Gastroesophageal sphincter (tissue), 4 donors: ENCODE results near the gene WDR49. TPM values are rescaled to one million over a fixed set of nuclear protein-coding genes. Genes with fewer than 3 reads are reported as not detected.

Experiments used
- ATAC-seq: fragments of 150-250 bp; one replicate; pipeline ENCODE4 v1.9.1; 2016; ENCODE audit warnings: mild to moderate bottlenecking, moderate library complexity
- H3K27ac ChIP-seq, 4 donors: fragments of 200-600 bp; sonication (generic) in 3 of 4; 1 replicate in 3 of 4; 2 replicates in 1 of 4; pipeline ENCODE4 v1.5.1; 2016 to 2019
- H3K27me3 ChIP-seq: fragments of 200-600 bp; sonication (generic); one replicate; pipeline ENCODE4 v1.5.1; 2019
- H3K36me3 ChIP-seq, 2 donors: fragments of 200-600 bp; sonication (generic); one replicate each; pipeline ENCODE4 v1.5.1; 2019; ENCODE audit warnings: control low read depth in 1 of 2
- H3K4me1 ChIP-seq, 3 donors: fragments of 200-600 bp; sonication (generic); 1 replicate in 2 of 3; 2 replicates in 1 of 3; pipeline ENCODE4 v1.5.1; 2016 to 2019; ENCODE audit warnings: control low read depth in 2 of 3
- H3K4me3 ChIP-seq, 2 donors: fragments of 200-600 bp; sonication (generic); one replicate each; pipeline ENCODE4 v1.5.1; 2019; ENCODE audit warnings: mild to moderate bottlenecking in 1 of 2, moderate library complexity in 1 of 2
- H3K9me3 ChIP-seq, 3 donors: fragments of 200-600 bp; sonication (generic); one replicate each; pipeline ENCODE4 v1.5.1; 2017 to 2019; ENCODE audit warnings: control low read depth in 2 of 3
- EP300 ChIP-seq: sonication (generic); formaldehyde crosslinking; IDR thresholded peaks from one replicate; pipeline ENCODE4 v1.6.1; 2017; ENCODE audit warnings: antibody characterized with exemption, mild to moderate bottlenecking
- POLR2A ChIP-seq, 2 donors: fragments of 450-650 bp; IDR thresholded peaks; one replicate each; pipeline ENCODE4 v1.6.1; 2017; ENCODE audit warnings: antibody characterized with exemption in 2 of 2, mild to moderate bottlenecking in 2 of 2, moderate library complexity in 1 of 2
- POLR2AphosphoS5 ChIP-seq: sonication (generic); formaldehyde crosslinking; IDR thresholded peaks from one replicate; pipeline ENCODE4 v1.6.1; 2017; ENCODE audit warnings: antibody characterized with exemption
- WGBS, 2 donors: methylation state at CpG; one replicate each; pipeline ENCODE4 v1.1.5; 2018; ENCODE audit warnings: low coverage in 1 of 2; 5-methylcytosine and 5-hydroxymethylcytosine counted together
- total RNA-seq, 4 donors: library from RNA; depleted of rRNA; stranded (reverse); fragments of >200 nt; gene quantifications; one replicate each; pipeline ENCODE4 v1.1.0, GENCODE V29; 2016
- TF ChIP-seq, protein P1 (sequence below), 4 experiments: fragments of 200-600 bp in 2 of 4; fragments of 450-650 bp in 2 of 4; sonication (generic) in 1 of 4; IDR thresholded peaks; one replicate each; pipeline ENCODE4 v1.5.1; 2017 to 2019; ENCODE audit warnings: antibody characterized with exemption in 4 of 4, mild to moderate bottlenecking in 2 of 4, moderate library complexity in 2 of 4

The WDR49 gene
- total RNA-seq = 1 to 10 TPM; 1.6 to 8.7 (median 4.9) TPM

DNA sequence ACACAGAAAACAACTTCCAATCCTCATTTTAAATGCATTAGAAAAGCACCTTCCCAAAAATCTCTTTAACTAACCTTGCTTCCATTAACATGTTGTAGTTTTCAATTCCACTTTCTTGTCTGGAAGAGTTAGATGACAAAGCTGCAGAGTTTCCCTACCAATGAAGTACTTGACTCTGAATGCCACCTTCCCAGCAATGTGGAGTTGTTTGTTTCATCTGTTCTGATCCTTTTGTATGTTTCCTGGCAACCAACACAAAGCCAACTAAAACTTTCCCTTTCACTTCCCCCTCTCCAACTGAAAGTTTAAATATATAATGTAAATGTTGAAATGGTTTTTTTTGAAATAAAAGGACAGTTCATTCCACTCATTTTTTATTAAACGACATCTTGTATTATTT is at the start of gene WDR49:
Gene WDR49 (minus strand): TSS at position 183 of the 400 bp plus-strand sequence. CDS start 517 bp downstream, outside the sequence.
- TF ChIP-seq, protein P1, sequence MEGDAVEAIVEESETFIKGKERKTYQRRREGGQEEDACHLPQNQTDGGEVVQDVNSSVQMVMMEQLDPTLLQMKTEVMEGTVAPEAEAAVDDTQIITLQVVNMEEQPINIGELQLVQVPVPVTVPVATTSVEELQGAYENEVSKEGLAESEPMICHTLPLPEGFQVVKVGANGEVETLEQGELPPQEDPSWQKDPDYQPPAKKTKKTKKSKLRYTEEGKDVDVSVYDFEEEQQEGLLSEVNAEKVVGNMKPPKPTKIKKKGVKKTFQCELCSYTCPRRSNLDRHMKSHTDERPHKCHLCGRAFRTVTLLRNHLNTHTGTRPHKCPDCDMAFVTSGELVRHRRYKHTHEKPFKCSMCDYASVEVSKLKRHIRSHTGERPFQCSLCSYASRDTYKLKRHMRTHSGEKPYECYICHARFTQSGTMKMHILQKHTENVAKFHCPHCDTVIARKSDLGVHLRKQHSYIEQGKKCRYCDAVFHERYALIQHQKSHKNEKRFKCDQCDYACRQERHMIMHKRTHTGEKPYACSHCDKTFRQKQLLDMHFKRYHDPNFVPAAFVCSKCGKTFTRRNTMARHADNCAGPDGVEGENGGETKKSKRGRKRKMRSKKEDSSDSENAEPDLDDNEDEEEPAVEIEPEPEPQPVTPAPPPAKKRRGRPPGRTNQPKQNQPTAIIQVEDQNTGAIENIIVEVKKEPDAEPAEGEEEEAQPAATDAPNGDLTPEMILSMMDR (IDR thresholded peaks at IDR 0.05) = no peak
- TF ChIP-seq POLR2A (IDR thresholded peaks at IDR 0.05) (no peak), EP300 (no peak), POLR2AphosphoS5 (no peak)
- no peaks in the 10 kb centered on the region for H3K27me3 ChIP-seq
- peak within 1 kb of the TSS; percentile 23 to 59 (median 33) for H3K27ac ChIP-seq
- no peaks in the 10 kb centered on the region for H3K36me3 ChIP-seq
- H3K9me3 ChIP-seq = no peaks in the 10 kb centered on the region
- ATAC-seq = no peak
- peaks cover 0 to 3% (median 0%) of the 10 kb centered on the region in 3 donors for H3K4me1 ChIP-seq
- peak within 1 kb of the TSS; percentile 4 to 5 for H3K4me3 ChIP-seq
- WGBS, 2 donors = 10 to 11% methylated on average over 1 of the region's 1 CpG

DNA sequence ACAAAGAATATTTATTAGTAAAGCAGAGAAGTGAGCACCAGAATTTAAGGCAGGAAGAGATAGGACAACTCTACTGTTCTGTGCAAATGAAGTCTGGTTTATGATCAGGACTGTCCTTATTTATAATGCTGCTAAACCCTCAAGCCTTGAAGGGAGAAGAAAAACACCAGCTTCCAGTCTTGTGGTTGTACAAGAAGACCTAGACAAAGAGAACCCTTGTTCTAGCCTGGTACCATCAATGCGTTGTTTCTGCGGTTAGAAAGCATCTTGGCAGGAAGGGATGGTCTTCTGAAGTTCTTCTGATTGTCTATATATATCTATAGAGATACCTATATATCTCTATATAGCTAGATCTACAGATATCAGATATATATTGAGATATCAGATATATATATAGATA is 47.2 kb upstream of the WDR49 start:
- ATAC-seq = no peak
- 91 to 100% methylated on average over 2 of the region's 2 CpGs for WGBS, 2 donors

GRCh38 chr3:167700046-167700445 is 46.3 kb upstream of the WDR49 start:
- H3K9me3 ChIP-seq = no peaks in the 10 kb centered on the region
- no peak overlapping the region for H3K27ac ChIP-seq
- TF ChIP-seq POLR2AphosphoS5 (no peak), POLR2A (IDR thresholded peaks at IDR 0.05) (no peak), EP300 (no peak)
- TF ChIP-seq, protein P1 (IDR thresholded peaks at IDR 0.05) = no peak
- H3K4me3 ChIP-seq = no peak overlapping the region
- H3K27me3 ChIP-seq = no peaks in the 10 kb centered on the region
- ATAC-seq = no peak
- no peaks in the 10 kb centered on the region for H3K4me1 ChIP-seq
- WGBS, 2 donors = 77 to 96% methylated on average over 3 to 4 of the region's 4 CpGs
- H3K36me3 ChIP-seq = peaks cover 3 to 44% of the 10 kb centered on the region in 2 donors

More for the DNA sequence above, 47.2 kb upstream of the WDR49 start:
- no peak for TF ChIP-seq POLR2A (IDR thresholded peaks at IDR 0.05)
- no peak for TF ChIP-seq EP300
- no peak for TF ChIP-seq POLR2AphosphoS5
- TF ChIP-seq, protein P1 (IDR thresholded peaks at IDR 0.05) = no peak
- H3K36me3 ChIP-seq = peaks cover 3 to 35% of the 10 kb centered on the region in 2 donors
- H3K9me3 ChIP-seq = no peaks in the 10 kb centered on the region
- H3K27me3 ChIP-seq = no peaks in the 10 kb centered on the region
- peaks cover 0 to 2% (median 0%) of the 10 kb centered on the region in 3 donors for H3K4me1 ChIP-seq
- H3K27ac ChIP-seq = no peak overlapping the region
- H3K4me3 ChIP-seq = no peak overlapping the region

DNA sequence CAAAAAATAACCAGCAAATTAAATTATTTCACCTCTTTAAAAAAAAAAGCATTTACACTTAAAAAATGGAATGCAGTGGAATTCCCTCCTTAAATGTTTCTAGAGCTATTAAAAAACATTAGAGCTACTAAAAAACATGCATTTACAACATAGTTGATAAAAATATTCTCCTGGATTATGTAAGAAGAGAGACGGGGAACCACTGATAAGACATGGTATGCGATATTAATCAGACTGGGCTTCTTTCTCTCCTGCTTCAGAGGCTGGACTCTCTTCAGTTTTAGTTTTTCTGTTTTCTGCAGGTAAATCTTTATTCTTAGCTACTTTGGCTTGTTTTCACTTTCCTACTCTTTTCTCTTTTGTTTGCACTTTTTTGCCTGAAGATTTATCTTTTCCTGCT is 40.4 kb upstream of the WDR49 start:
- no peaks in the 10 kb centered on the region for H3K9me3 ChIP-seq
- H3K27me3 ChIP-seq = no peaks in the 10 kb centered on the region
- no peaks in the 10 kb centered on the region for H3K4me1 ChIP-seq
- 72 to 93% methylated on average over 2 of the region's 2 CpGs for WGBS, 2 donors
- H3K27ac ChIP-seq = no peak overlapping the region
- no peak for ATAC-seq
- peaks cover 3 to 44% of the 10 kb centered on the region in 2 donors for H3K36me3 ChIP-seq
- TF ChIP-seq EP300 = no peak
- no peak for TF ChIP-seq POLR2A (IDR thresholded peaks at IDR 0.05)
- TF ChIP-seq, protein P1 (IDR thresholded peaks at IDR 0.05) = no peak
- TF ChIP-seq POLR2AphosphoS5 = no peak
- no peak overlapping the region for H3K4me3 ChIP-seq

DNA sequence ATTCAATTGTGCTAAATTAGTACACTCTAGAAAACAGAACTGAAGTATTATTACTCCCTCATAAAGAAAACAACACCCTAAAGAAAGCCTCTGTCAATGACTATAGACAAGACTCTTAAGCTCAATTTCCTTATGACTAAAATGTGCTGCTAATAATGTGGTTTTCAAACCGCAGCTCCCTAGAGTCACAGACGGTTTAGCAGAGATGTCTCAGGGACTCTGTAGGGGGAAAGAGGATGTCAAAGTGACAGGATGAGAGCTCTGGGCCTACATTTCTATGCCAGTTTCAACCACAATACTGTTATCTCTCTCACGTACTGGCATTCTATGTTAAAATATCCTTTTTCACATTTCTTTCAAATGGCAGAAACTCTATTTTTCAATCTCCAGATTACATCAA is 37.6 kb upstream of the WDR49 start:
- no peak overlapping the region for H3K4me3 ChIP-seq
- WGBS, 2 donors = 63 to 85% methylated on average over 3 of the region's 3 CpGs
- ATAC-seq = no peak
- no peaks in the 10 kb centered on the region for H3K9me3 ChIP-seq
- H3K27ac ChIP-seq = no peak overlapping the region
- H3K4me1 ChIP-seq = no peaks in the 10 kb centered on the region
- no peaks in the 10 kb centered on the region for H3K27me3 ChIP-seq
- H3K36me3 ChIP-seq = peaks cover 0 to 50% of the 10 kb centered on the region in 2 donors
- TF ChIP-seq POLR2A (IDR thresholded peaks at IDR 0.05) (no peak), EP300 (no peak), POLR2AphosphoS5 (no peak)
- TF ChIP-seq, protein P1 (IDR thresholded peaks at IDR 0.05) = no peak
